Nucleus accumbens (tissue), 56 donors: ENCODE results near the gene YIPF5.

Source experiments
- DNase-seq, 56 donors: peaks; one replicate each; lab custom pipeline; 2025; lab: John Stamatoyannopoulos, UW

YIPF5 gene

GRCh38 chr5:144183254-144183889 is 12.9 kb upstream of the YIPF5 start:
- DNase-seq, result no peak

- no peak for DNase-seq
Observed at GRCh38 chr5:144179226-144179625, 8.8 kb upstream of the YIPF5 start.

- no peak for DNase-seq
Observed at GRCh38 chr5:144177548-144177947, 7.1 kb upstream of the YIPF5 start.

- no peak for DNase-seq
Observed at GRCh38 chr5:144173766-144174165, 3.3 kb upstream of the YIPF5 start.

- no peak for DNase-seq
Observed at GRCh38 chr5:144169904-144170275, 569 bp downstream of the YIPF5 start.

- DNase-seq, result no peak
Observed at GRCh38 chr5:144167998-144168397, 2.5 kb downstream of the YIPF5 start.

- no peak for DNase-seq
Observed at GRCh38 chr5:144166696-144167095, 3.8 kb downstream of the YIPF5 start.

GRCh38 chr5:144162686-144163085 is 7.8 kb downstream of the YIPF5 start:
- DNase-seq, result no peak

- no peak for DNase-seq
Observed at GRCh38 chr5:144156767-144157171, 13.7 kb downstream of the YIPF5 start.

- DNase-seq, result no peak
Observed at GRCh38 chr5:144151026-144151425, 19.4 kb downstream of the YIPF5 start.

GRCh38 chr5:144144956-144145751 is 25.3 kb downstream of the YIPF5 start:
- DNase-seq, result no peak

GRCh38 chr5:144143625-144144024 is 26.8 kb downstream of the YIPF5 start:
- no peak for DNase-seq

- DNase-seq, result no peak
Observed at GRCh38 chr5:144142824-144143162, 27.7 kb downstream of the YIPF5 start.

- peak in 1 of 56 donors; percentile 5 for DNase-seq
Observed at GRCh38 chr5:144142139-144142823, 28.2 kb downstream of the YIPF5 start.

- no peak for DNase-seq
Observed at GRCh38 chr5:144141585-144141984, 28.9 kb downstream of the YIPF5 start.

GRCh38 chr5:144139586-144139985 is 30.9 kb downstream of the YIPF5 start:
- DNase-seq, result peak in 17 of 56 donors; percentile 0 to 28 (median 5)

- no peak for DNase-seq
Observed at GRCh38 chr5:144135113-144135762, 35.2 kb downstream of the YIPF5 start.

GRCh38 chr5:144134194-144134826 is 36.1 kb downstream of the YIPF5 start:
- DNase-seq, result no peak

- no peak for DNase-seq
Observed at GRCh38 chr5:144133050-144133633, 37.3 kb downstream of the YIPF5 start.

- no peak for DNase-seq
Observed at GRCh38 chr5:144131261-144131660, 39.2 kb downstream of the YIPF5 start.
